ENCODE data around the gene NELFE.
"Not testable (repeated sequence)": the region's sequence is repeated elsewhere in the genome, so short reads cannot be mapped to it uniquely, and the experiment has no call there.

NELFE gene

GRCh38 chr6:31946370-31946885 lies 12.3 kb downstream of the NELFE start:
- H3K4me1 Mint-ChIP-seq, result peaks cover 4% of the 10 kb centered on the region
- H3K36me3 Mint-ChIP-seq, result no peaks in the 10 kb centered on the region
- H3K27ac Mint-ChIP-seq, result no peak overlapping the region

GRCh38 chr6:31945507-31946369 lies 13.0 kb downstream of the NELFE start, which contains the start of gene CFB:
Gene CFB, plus strand, starts transcription at chr6:31946095. Its CDS starts 127 bp downstream, at chr6:31946222.
- H3K27ac Mint-ChIP-seq, result peak within 1 kb of the TSS; percentile 23
- no peak within 1 kb of the TSS for H3K4me3 Mint-ChIP-seq
- peaks cover 2% of the 10 kb centered on the region for H3K27me3 Mint-ChIP-seq
- peaks cover 4% of the 10 kb centered on the region for H3K4me1 Mint-ChIP-seq
- no peaks in the 10 kb centered on the region for H3K9me3 Mint-ChIP-seq
- no peaks in the 10 kb centered on the region for H3K36me3 Mint-ChIP-seq

More at GRCh38 chr6:31946370-31946885, 12.3 kb downstream of the NELFE start:
- Mint-ChIP-seq H3K9me3 (no peaks in the 10 kb centered on the region), H3K4me3 (no peak overlapping the region), H3K27me3 (peaks cover 2% of the 10 kb centered on the region)

- peaks cover 4% of the 10 kb centered on the region for H3K4me1 Mint-ChIP-seq
- peak overlapping the region; percentile 23 for H3K27ac Mint-ChIP-seq
- no peaks in the 10 kb centered on the region for H3K36me3 Mint-ChIP-seq
- peaks cover 2% of the 10 kb centered on the region for H3K27me3 Mint-ChIP-seq
- no peak overlapping the region for H3K4me3 Mint-ChIP-seq
- no peaks in the 10 kb centered on the region for H3K9me3 Mint-ChIP-seq
Measured at GRCh38 chr6:31945154-31945506, 13.6 kb downstream of the NELFE start.

GRCh38 chr6:31943742-31944141 lies 15.0 kb downstream of the NELFE start:
- Mint-ChIP-seq H3K9me3 (no peaks in the 10 kb centered on the region), H3K27ac (no peak overlapping the region), H3K4me3 (no peak overlapping the region), H3K36me3 (no peaks in the 10 kb centered on the region), H3K27me3 (peaks cover 2% of the 10 kb centered on the region), H3K4me1 (peaks cover 4% of the 10 kb centered on the region)

- H3K27me3 Mint-ChIP-seq, result peaks cover 2% of the 10 kb centered on the region
- H3K4me3 Mint-ChIP-seq, result no peak overlapping the region
- no peaks in the 10 kb centered on the region for H3K4me1 Mint-ChIP-seq
- no peaks in the 10 kb centered on the region for H3K9me3 Mint-ChIP-seq
- H3K27ac Mint-ChIP-seq, result no peak overlapping the region
- no peaks in the 10 kb centered on the region for H3K36me3 Mint-ChIP-seq
Measured at GRCh38 chr6:31940256-31940664, 18.5 kb downstream of the NELFE start.

- H3K9me3 Mint-ChIP-seq, result no peaks in the 10 kb centered on the region
Measured at GRCh38 chr6:31935823-31936222, 22.9 kb downstream of the NELFE start.

GRCh38 chr6:31935021-31935420 lies 23.8 kb downstream of the NELFE start:
- Mint-ChIP-seq H3K9me3 (no peaks in the 10 kb centered on the region), H3K36me3 (no peaks in the 10 kb centered on the region), H3K4me1 (no peaks in the 10 kb centered on the region), H3K27me3 (peaks cover 3% of the 10 kb centered on the region), H3K27ac (no peak overlapping the region), H3K4me3 (no peak overlapping the region)

More at GRCh38 chr6:31935823-31936222, 22.9 kb downstream of the NELFE start:
- no peaks in the 10 kb centered on the region for H3K4me1 Mint-ChIP-seq
- peak overlapping the region; percentile 30 for H3K27ac Mint-ChIP-seq
- H3K36me3 Mint-ChIP-seq, result no peaks in the 10 kb centered on the region
- H3K4me3 Mint-ChIP-seq, result no peak overlapping the region
- H3K27me3 Mint-ChIP-seq, result peaks cover 3% of the 10 kb centered on the region

GRCh38 chr6:31933537-31933936 lies 25.2 kb downstream of the NELFE start:
- no peaks in the 10 kb centered on the region for H3K36me3 Mint-ChIP-seq
- no peaks in the 10 kb centered on the region for H3K4me1 Mint-ChIP-seq
- H3K9me3 Mint-ChIP-seq, result no peaks in the 10 kb centered on the region
- H3K27me3 Mint-ChIP-seq, result peaks cover 3% of the 10 kb centered on the region
- no peak overlapping the region for H3K27ac Mint-ChIP-seq
- no peak overlapping the region for H3K4me3 Mint-ChIP-seq

- H3K27me3 Mint-ChIP-seq, H3K4me1 Mint-ChIP-seq, H3K36me3 Mint-ChIP-seq: not testable (repeated sequence)
Measured at GRCh38 chr6:31932137-31932536, 26.6 kb downstream of the NELFE start.

GRCh38 chr6:31930962-31931361 lies 27.8 kb downstream of the NELFE start:
- H3K27me3 Mint-ChIP-seq, result peaks cover 3% of the 10 kb centered on the region
- H3K9me3 Mint-ChIP-seq, result no peaks in the 10 kb centered on the region
- H3K36me3 Mint-ChIP-seq, result no peaks in the 10 kb centered on the region
- H3K4me1 Mint-ChIP-seq, result no peaks in the 10 kb centered on the region
- H3K27ac Mint-ChIP-seq, result no peak overlapping the region
- H3K4me3 Mint-ChIP-seq, result no peak overlapping the region

More at GRCh38 chr6:31932137-31932536, 26.6 kb downstream of the NELFE start:
- H3K27ac Mint-ChIP-seq, H3K9me3 Mint-ChIP-seq, H3K4me3 Mint-ChIP-seq: not testable (repeated sequence)

- Mint-ChIP-seq H3K4me3 (no peak overlapping the region), H3K36me3 (no peaks in the 10 kb centered on the region), H3K9me3 (no peaks in the 10 kb centered on the region), H3K4me1 (no peaks in the 10 kb centered on the region), H3K27ac (no peak overlapping the region), H3K27me3 (peaks cover 3% of the 10 kb centered on the region)
Measured at GRCh38 chr6:31928672-31928939, 30.2 kb downstream of the NELFE start.

- Mint-ChIP-seq H3K4me3 (no peak overlapping the region), H3K9me3 (no peaks in the 10 kb centered on the region), H3K4me1 (no peaks in the 10 kb centered on the region), H3K36me3 (no peaks in the 10 kb centered on the region), H3K27me3 (peaks cover 2% of the 10 kb centered on the region), H3K27ac (no peak overlapping the region)
Measured at GRCh38 chr6:31927863-31928671, 30.7 kb downstream of the NELFE start.

GRCh38 chr6:31927242-31927862 lies 31.4 kb downstream of the NELFE start, which contains the start of gene C2:
Gene C2, plus strand, starts transcription at chr6:31927717. Its CDS starts 36 bp downstream, at chr6:31927753.
- Mint-ChIP-seq H3K9me3 (no peaks in the 10 kb centered on the region), H3K27me3 (peaks cover 2% of the 10 kb centered on the region), H3K27ac (no peak within 1 kb of the TSS), H3K36me3 (no peaks in the 10 kb centered on the region), H3K4me1 (no peaks in the 10 kb centered on the region), H3K4me3 (no peak within 1 kb of the TSS)

- Mint-ChIP-seq H3K27me3 (no peaks in the 10 kb centered on the region), H3K27ac (peak overlapping the region; percentile 73), H3K4me1 (no peaks in the 10 kb centered on the region), H3K4me3 (no peak overlapping the region), H3K9me3 (no peaks in the 10 kb centered on the region), H3K36me3 (no peaks in the 10 kb centered on the region)
Measured at GRCh38 chr6:31922942-31923341, 35.8 kb downstream of the NELFE start.

- Mint-ChIP-seq H3K4me1 (no peaks in the 10 kb centered on the region), H3K9me3 (no peaks in the 10 kb centered on the region), H3K36me3 (no peaks in the 10 kb centered on the region), H3K27me3 (no peaks in the 10 kb centered on the region), H3K4me3 (no peak overlapping the region), H3K27ac (no peak overlapping the region)
Measured at GRCh38 chr6:31920811-31921210, 38.0 kb downstream of the NELFE start.

Measured in activated naive CD4-positive, alpha-beta T cell treated with anti-CD3 and anti-CD28 coated beads, Interleukin-2, amount 50 U/mL, for 24 hours (primary cell).